AG04450 (cell line): ENCODE measurements around the gene GAPDHS. TPM values are rescaled to one million over a fixed set of nuclear protein-coding genes. Genes with fewer than 3 reads are reported as not detected.

Experiments
- CTCF ChIA-PET: fragments of 300-600, 350-600 bp; formaldehyde crosslinking; extraction: SDS; loops from one replicate; lab custom pipeline; 2022; ENCODE audit warnings: antibody characterized with exemption, inconsistent platforms; lab: Charles Lee
- POLR2A ChIA-PET: fragments of 350-600 bp; formaldehyde crosslinking; extraction: SDS; loops from one replicate; lab custom pipeline; 2021; ENCODE audit warnings: antibody characterized with exemption, inconsistent platforms; lab: Yijun Ruan, JAX
- DNase-seq: peaks from one replicate; pipeline ENCODE4 v3.0.0-alpha.2; 2011; ENCODE audit warnings: low read depth, low spot score
- H3K27ac ChIP-seq: one replicate; pipeline ENCODE4 v1.5.1; 2012; ENCODE audit warnings: low read depth, low read length, control low read depth
- H3K27me3 ChIP-seq: one replicate; pipeline ENCODE4 v1.6.0; 2012; ENCODE audit warnings: low read length; ENCODE audit not compliant: control insufficient read depth, insufficient read depth
- H3K4me3 ChIP-seq: 2 replicates; pipeline ENCODE4 v1.5.1; 2011; ENCODE audit warnings: mild to moderate bottlenecking, low read depth, low read length, control low read depth
- H3K9me3 ChIP-seq: 2 replicates; pipeline ENCODE4 v1.5.1; 2012; ENCODE audit warnings: low read length; ENCODE audit not compliant: control insufficient read depth, insufficient read depth
- polyA plus RNA-seq: library from polyadenylated mRNA; depleted of rRNA; stranded (reverse); fragments of >200 nt; gene quantifications from 2 replicates; pipeline ENCODE4 v1.2.3, GENCODE V29; 2011
- TF ChIP-seq, protein P1 (sequence below): IDR thresholded peaks from 2 replicates; pipeline ENCODE4 v1.5.1; 2011; ENCODE audit warnings: low read depth, low read length, control low read depth, inconsistent platforms

The GAPDHS gene
- polyA plus RNA-seq, 1 experiment: not detected

DNA sequence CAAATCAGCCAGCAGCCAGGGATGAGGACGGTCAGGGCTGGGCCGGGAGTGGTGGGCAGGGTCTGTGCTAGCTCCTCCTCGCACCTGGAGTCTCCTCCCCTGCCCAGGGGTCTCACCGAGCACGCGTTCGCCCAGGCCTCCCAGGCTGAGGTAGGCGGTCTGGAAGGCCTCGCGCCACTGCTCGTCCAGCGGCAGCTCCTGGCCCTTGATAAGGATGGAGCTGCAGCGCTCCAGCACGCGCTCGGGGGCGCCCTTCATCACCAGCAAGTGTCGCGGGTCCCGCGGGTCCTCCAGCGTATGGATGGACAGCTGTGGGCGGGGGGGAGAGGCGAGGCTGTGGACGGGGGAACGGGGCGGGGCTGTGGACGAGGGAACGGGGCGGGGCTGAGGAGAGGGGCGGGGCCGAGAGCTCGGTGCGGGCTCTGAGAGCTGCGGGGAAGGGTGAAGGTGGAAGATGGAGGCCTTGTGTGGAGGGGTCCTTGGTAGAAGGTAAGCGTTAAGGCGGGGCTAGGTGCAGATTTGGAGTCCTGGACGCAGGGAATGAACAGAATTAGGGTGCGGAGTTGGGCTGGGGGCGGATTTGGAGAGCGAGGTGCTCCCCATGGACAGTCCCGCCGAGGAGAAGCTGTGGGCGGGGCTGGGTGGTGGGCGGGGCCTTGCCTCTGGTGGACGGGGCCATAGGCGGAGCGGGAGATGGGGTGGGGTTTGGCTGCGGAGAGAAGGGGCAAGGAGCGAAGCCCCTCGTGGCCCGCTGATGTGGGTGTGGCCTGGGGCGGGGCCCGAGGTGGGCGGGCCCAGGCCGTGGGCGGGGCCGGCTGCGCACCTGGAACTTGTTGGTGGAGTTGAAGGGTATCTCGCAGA lies 24.5 kb downstream of the GAPDHS start:
- Histone ChIP-seq H3K27ac (no peak overlapping the region), H3K4me3 (peak overlapping the region; percentile 55), H3K27me3 (peaks cover 18% of the 10 kb centered on the region), H3K9me3 (peaks cover 10% of the 10 kb centered on the region; the same call in 1 of the 2 replicates)
- CTCF ChIA-PET: interaction anchor here (1.8 kb wide), 1 partner anchor 9 kb away, joined by 8 read pairs; no protein-coding TSS in a partner anchor
- DNase-seq: no peak
- POLR2A ChIA-PET: interaction anchor here (0.5 kb wide), 1 partner anchor 80 kb away, joined by 3 read pairs; no protein-coding TSS in a partner anchor
- TF ChIP-seq, protein P1, sequence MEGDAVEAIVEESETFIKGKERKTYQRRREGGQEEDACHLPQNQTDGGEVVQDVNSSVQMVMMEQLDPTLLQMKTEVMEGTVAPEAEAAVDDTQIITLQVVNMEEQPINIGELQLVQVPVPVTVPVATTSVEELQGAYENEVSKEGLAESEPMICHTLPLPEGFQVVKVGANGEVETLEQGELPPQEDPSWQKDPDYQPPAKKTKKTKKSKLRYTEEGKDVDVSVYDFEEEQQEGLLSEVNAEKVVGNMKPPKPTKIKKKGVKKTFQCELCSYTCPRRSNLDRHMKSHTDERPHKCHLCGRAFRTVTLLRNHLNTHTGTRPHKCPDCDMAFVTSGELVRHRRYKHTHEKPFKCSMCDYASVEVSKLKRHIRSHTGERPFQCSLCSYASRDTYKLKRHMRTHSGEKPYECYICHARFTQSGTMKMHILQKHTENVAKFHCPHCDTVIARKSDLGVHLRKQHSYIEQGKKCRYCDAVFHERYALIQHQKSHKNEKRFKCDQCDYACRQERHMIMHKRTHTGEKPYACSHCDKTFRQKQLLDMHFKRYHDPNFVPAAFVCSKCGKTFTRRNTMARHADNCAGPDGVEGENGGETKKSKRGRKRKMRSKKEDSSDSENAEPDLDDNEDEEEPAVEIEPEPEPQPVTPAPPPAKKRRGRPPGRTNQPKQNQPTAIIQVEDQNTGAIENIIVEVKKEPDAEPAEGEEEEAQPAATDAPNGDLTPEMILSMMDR: no peak

DNA sequence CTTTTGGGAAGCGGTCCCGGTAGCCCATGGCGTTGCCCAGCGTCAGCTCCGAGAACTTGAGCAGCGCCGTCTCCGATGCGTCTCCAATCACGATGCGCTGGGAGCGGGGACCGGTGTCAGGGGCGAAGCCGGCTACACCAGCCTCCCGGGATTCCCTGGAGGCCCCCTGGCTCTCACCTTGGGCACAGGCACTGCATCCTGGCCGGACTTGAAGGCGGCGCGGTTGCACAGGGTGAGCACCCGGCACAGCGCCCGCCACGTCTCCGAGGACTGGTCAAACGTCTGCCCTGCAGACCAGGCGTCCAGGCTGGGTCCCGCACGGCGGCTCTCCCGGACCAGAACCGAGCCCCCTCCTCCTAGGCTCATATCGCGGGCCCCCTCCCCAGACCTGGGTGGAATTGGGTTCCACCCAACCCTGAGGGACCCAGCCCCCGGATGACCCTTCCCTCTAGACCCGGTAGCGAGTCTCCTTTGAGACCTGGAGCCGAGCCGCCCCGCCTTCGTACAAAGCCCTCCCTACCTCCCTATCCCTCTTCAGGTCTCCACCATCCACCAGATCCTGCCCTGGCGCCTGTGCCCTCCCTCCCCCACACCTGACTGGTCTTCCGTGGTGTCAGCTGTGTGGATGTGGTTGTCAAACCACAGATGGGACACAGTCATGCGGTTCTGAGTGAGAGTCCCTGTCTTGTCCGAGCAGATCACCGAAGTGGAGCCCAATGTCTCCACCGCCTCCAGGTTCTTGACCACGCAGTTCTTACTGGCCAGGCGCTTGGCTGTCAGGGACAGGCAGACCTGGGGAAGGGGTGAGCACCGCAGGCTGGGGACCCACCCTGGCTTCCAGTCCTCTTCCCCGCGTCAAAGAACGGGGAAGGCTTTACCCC lies 25.4 kb downstream of the GAPDHS start:
- peaks cover 10% of the 10 kb centered on the region; the same call in 1 of the 2 replicates for H3K9me3 ChIP-seq
- peak overlapping the region; percentile 55; the same call in 1 of the 2 replicates for H3K4me3 ChIP-seq
- TF ChIP-seq, protein P1: no peak
- no peak for DNase-seq
- H3K27me3 ChIP-seq: peaks cover 18% of the 10 kb centered on the region
- no peak overlapping the region for H3K27ac ChIP-seq
- POLR2A ChIA-PET: no interaction called here
- CTCF ChIA-PET: interaction anchor here (1.8 to 1.9 kb wide), 2 partner anchors 10 kb away, joined by 5 to 8 read pairs; no protein-coding TSS in a partner anchor

DNA sequence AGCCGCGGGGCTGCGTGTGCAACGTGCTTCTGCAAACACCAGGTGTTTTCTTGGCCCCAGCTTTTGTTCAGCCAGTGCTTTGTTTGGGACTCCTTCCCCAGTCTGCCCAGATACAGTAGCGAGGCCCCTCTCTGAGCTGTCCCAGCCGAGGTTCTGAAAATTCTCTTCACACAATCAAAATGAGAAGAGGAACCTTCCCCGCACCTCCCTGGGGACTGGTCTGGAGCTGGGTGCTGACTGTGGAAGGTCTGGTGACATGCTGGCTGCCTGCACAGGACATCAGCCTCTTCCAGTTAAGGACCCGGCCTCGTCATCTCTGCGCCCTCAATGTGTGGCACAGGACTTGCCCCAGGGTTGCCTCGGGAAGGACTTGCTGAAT lies 26.0 kb downstream of the GAPDHS start:
- Histone ChIP-seq H3K4me3 (no peak overlapping the region), H3K27me3 (peaks cover 18% of the 10 kb centered on the region), H3K27ac (no peak overlapping the region), H3K9me3 (peaks cover 10% of the 10 kb centered on the region; the same call in 1 of the 2 replicates)
- no peak for DNase-seq
- ChIA-PET CTCF (interaction anchor here (1.9 kb wide), 1 partner anchor 11 kb away, joined by 5 read pairs; no protein-coding TSS in a partner anchor), POLR2A (no interaction called here)
- TF ChIP-seq, protein P1: no peak

DNA sequence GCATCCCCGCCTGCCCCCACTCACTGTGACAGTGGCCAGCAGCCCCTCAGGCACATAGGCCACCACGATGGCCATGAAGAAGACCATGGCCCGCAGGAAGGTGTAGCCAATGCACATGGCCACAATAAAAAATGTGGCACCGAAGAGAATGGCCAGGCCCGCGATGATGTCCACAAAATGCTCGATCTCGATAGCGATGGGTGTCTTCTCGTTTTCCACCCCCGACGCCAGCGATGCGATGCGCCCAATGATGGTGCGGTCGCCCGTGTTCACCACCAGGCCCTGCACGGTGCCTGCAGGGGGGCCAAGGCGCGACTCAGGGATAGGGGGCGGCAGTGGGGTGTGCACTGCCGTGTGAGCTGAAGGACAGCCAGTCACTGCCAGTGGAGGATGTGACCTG lies 26.5 kb downstream of the GAPDHS start:
- no peak overlapping the region for H3K4me3 ChIP-seq
- POLR2A ChIA-PET: no interaction called here
- TF ChIP-seq, protein P1: no peak
- H3K9me3 ChIP-seq: peaks cover 10% of the 10 kb centered on the region; the same call in 1 of the 2 replicates
- H3K27me3 ChIP-seq: peaks cover 20% of the 10 kb centered on the region
- CTCF ChIA-PET: interaction anchor here (1.9 kb wide), 1 partner anchor 12 kb away, joined by 5 read pairs; no protein-coding TSS in a partner anchor
- no peak overlapping the region for H3K27ac ChIP-seq
- DNase-seq: no peak
